Kidney (tissue), 14 donors: Measurements from ENCODE around the gene EPHA4. TPM values are rescaled to one million over a fixed set of nuclear protein-coding genes. Genes with fewer than 3 reads are reported as not detected.

ENCODE experiments used
- DNase-seq, 5 donors: peaks; one replicate each; pipeline ENCODE4 v3.0.0-alpha.2; 2013 to 2020
- FAIRE-seq: peaks from 2 replicates; lab custom pipeline; 2012; peaks lifted over from hg19 to GRCh38; lab: Jason Lieb, UNC
- H3K27ac ChIP-seq, 2 donors: one replicate each; pipeline ENCODE4 v1.7.0; 2013; ENCODE audit warnings: low read depth in 2 of 2, low read length in 2 of 2, inconsistent platforms in 1 of 2
- H3K27me3 ChIP-seq: one replicate; pipeline ENCODE4 v1.7.1; 2013; ENCODE audit warnings: low read length, inconsistent platforms; ENCODE audit not compliant: control insufficient read depth, insufficient read depth
- H3K36me3 ChIP-seq, 3 donors: one replicate each; pipeline versions ENCODE4 v1.7.0 to v1.7.1; 2013; ENCODE audit warnings: low read length in 3 of 3, control low read depth in 1 of 3, inconsistent platforms in 1 of 3; ENCODE audit not compliant: insufficient read depth in 3 of 3, control insufficient read depth in 2 of 3
- H3K4me1 ChIP-seq, 3 donors: one replicate each; pipeline versions ENCODE4 v1.7.0 to v1.7.1; 2013; ENCODE audit warnings: low read length in 3 of 3, inconsistent platforms in 1 of 3, low read depth in 1 of 3; ENCODE audit not compliant: control insufficient read depth in 2 of 3, insufficient read depth in 2 of 3
- H3K4me3 ChIP-seq, 3 donors: one replicate each; pipeline versions ENCODE4 v1.7.0 to v1.8.1; 2013; ENCODE audit warnings: low read length in 3 of 3, control low read depth in 1 of 3, inconsistent platforms in 1 of 3
- H3K9ac ChIP-seq, 3 donors: one replicate each; pipeline versions ENCODE4 v1.7.0 to v1.7.1; 2013; ENCODE audit warnings: low read length in 3 of 3, control low read depth in 1 of 3, inconsistent platforms in 1 of 3
- H3K9me3 ChIP-seq, 3 donors: one replicate each; pipeline versions ENCODE4 v1.7.0 to v1.7.1; 2013; ENCODE audit warnings: low read length in 3 of 3, control low read depth in 1 of 3, inconsistent platforms in 1 of 3; ENCODE audit not compliant: control insufficient read depth in 2 of 3, insufficient read depth in 1 of 3
- CTCF ChIP-seq: IDR thresholded peaks from 3 replicates; pipeline ENCODE4 v1.5.1; 2012; ENCODE audit warnings: mild to moderate bottlenecking, moderate library complexity, borderline replicate concordance; ENCODE audit not compliant: insufficient read depth; ENCODE audit errors: extremely low read depth
- intact Hi-C: fragments of 100-400 bp; cut with DNase I; formaldehyde crosslinking; loops from one replicate; pipeline ENCODE4 v1.11.1; 2022
- polyA plus RNA-seq: library from polyadenylated mRNA; stranded (reverse); fragments of 350-450 nt; fragmentation: Illumina TruSeq; extraction: RNeasy Lipid Tissue Mini Kit (QIAGEN cat#74804); gene quantifications from one replicate; pipeline ENCODE4 v1.2.3, GENCODE V29; 2014; ENCODE audit warnings: low read depth, low replicate concordance; ENCODE audit not compliant: insufficient read depth
- total RNA-seq: library from RNA; stranded (reverse); fragmentation: NEBNext Ultra II Directional; extraction: Animal tissue kit (Norgen Biotek cat#: 25700); gene quantifications from one replicate; pipeline ENCODE4 v1.2.1, GENCODE V29; 2021
- donor health status: control.
- donor health status: control.
- donor health status: control.
- donor health status: control.
- donor health status: control.
- donor health status: DM: yes; HTN: yes; CAD: no.
- donor health status: Normal renal cell carcinoma (clear cell type).

The EPHA4 gene
- total and polyA plus RNA-seq, 2 donors from 2014 or later, result 4.8 to 38.0 TPM

GRCh38 chr2:221529177-221529942 is 42.7 kb downstream of the EPHA4 start:
- Histone ChIP-seq H3K27me3 (no peaks in the 10 kb centered on the region), H3K4me1 (peaks cover 6 to 9% (median 7%) of the 10 kb centered on the region in 3 donors), H3K27ac (no peak overlapping the region), H3K9ac (no peak overlapping the region), H3K4me3 (no peak overlapping the region), H3K36me3 (no peaks in the 10 kb centered on the region), H3K9me3 (no peaks in the 10 kb centered on the region)
- DNase-seq (no peak), FAIRE-seq (no peak)
- no peak for TF ChIP-seq CTCF
- intact Hi-C loops, result no loop called here

GRCh38 chr2:221527776-221528309 is 44.3 kb downstream of the EPHA4 start:
- H3K36me3 ChIP-seq, result no peaks in the 10 kb centered on the region
- TF ChIP-seq CTCF, result no peak
- no peak overlapping the region for H3K4me3 ChIP-seq
- H3K9me3 ChIP-seq, result no peaks in the 10 kb centered on the region
- intact Hi-C loops, result no loop called here
- peaks cover 6 to 9% (median 7%) of the 10 kb centered on the region in 3 donors for H3K4me1 ChIP-seq
- DNase-seq, result no peak
- no peak for FAIRE-seq
- no peak overlapping the region for H3K27ac ChIP-seq
- H3K27me3 ChIP-seq, result no peaks in the 10 kb centered on the region
- no peak overlapping the region for H3K9ac ChIP-seq

- FAIRE-seq, result no peak
- no peak overlapping the region for H3K4me3 ChIP-seq
- no peaks in the 10 kb centered on the region for H3K27me3 ChIP-seq
- intact Hi-C loops, result no loop called here
- TF ChIP-seq CTCF, result no peak
- DNase-seq, result no peak
- H3K4me1 ChIP-seq, result peaks cover 0 to 2% (median 1%) of the 10 kb centered on the region in 3 donors
- H3K36me3 ChIP-seq, result no peaks in the 10 kb centered on the region
- no peak overlapping the region for H3K27ac ChIP-seq
- H3K9ac ChIP-seq, result no peak overlapping the region
- no peaks in the 10 kb centered on the region for H3K9me3 ChIP-seq
Measured at GRCh38 chr2:221524158-221524557, 47.9 kb downstream of the EPHA4 start.
